ENCODE results near the gene FMOD.

Gene FMOD
- long read RNA-seq, donor 1, transcript FMOD-201 (3 exons, 3,310 nt), result major isoform, 12 of 45 reads
- long read RNA-seq, donor 1, partial matches to known transcripts, result 33 of 45 reads
- long read RNA-seq, donor 1, other reads (novel, unspliced or antisense), result 0 of 45 reads
- long read RNA-seq, donor 2, partial matches to known transcripts, result 7 of 9 reads
- long read RNA-seq, donor 2, other reads (novel, unspliced or antisense), result 0 of 9 reads
- long read RNA-seq, donor 3, partial matches to known transcripts, result 0 of 2 reads
- long read RNA-seq, donor 3, other reads (novel, unspliced or antisense), result 0 of 2 reads
- long read RNA-seq, donor 4, partial matches to known transcripts, result 15 of 16 reads
- long read RNA-seq, donor 4, other reads (novel, unspliced or antisense), result 0 of 16 reads
- long read RNA-seq, donor 5, transcript FMOD-201 (3 exons, 3,310 nt), result major isoform, 6 of 6 reads
- long read RNA-seq, donor 5, partial matches to known transcripts, result 0 of 6 reads
- long read RNA-seq, donor 5, other reads (novel, unspliced or antisense), result 0 of 6 reads
- long read RNA-seq, donor 6, partial matches to known transcripts, result 16 of 18 reads
- long read RNA-seq, donor 6, other reads (novel, unspliced or antisense), result 0 of 18 reads
- long read RNA-seq, donor 7, partial matches to known transcripts, result 30 of 33 reads
- long read RNA-seq, donor 7, other reads (novel, unspliced or antisense), result 0 of 33 reads
- long read RNA-seq, donor 8, transcript FMOD-201 (3 exons, 3,310 nt), result major isoform, 6 of 23 reads
- long read RNA-seq, donor 8, partial matches to known transcripts, result 17 of 23 reads
- long read RNA-seq, donor 8, other reads (novel, unspliced or antisense), result 0 of 23 reads

DNA sequence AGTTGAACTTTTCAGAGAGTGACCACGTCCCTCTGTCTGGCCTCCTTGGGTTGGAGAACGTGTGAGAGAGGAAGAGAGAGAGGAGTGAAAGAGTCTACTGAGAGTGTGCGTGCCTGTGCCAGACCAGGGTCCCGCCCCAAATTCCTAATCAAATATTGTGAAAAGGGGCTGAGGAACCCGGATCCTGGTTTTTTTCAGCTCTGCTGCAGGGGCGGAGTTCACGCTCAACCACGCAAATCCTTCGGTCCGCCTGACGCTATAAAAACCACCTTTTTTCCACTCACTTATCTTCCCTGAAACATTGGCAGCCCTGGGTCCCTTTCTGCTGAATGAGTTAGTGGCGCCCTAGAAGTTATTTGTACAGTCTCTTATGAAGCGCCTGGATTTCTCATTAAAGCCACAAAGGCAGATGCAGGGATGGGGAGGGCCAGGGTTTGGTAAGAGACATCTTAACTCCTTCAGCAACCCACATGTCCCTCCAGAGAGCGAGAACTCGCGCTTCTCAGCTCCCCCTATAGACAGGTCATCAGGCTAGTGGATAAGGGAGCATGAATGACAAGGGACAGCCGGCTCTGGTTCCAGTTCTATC, at the start of gene FMOD:
TSS of gene FMOD (minus strand) at position 86 of the 589 bp plus-strand sequence. CDS start 2,852 bp downstream, outside the sequence.
- DNase-seq, result peak; percentile 57

DNA sequence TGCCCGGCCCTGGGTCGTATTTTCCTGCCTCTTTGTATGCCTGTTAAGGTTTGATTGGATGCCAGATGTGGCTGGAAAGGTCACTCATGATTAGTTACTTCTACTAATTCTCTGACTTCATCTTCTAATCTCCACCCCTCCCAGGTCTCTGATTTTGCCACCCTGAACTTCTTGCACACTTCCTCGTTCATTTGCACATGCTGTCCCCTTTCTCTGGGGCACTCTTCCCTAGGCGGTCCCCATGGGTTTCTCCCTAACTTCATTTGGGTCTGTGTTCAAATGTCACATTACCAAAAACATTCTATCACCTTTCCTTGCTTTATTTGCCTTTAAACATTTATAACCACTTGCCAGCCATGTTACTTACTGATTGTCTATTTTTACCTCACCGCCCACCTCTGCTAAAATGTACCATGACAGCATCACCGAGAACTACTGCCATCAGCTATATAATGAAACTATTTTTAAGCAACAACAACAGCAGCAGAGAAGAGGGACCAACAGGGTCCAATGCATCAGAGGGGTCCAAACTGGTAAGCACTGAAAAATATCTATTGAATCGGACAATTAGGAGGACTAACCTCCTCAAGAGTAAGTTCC, 45.8 kb upstream of the FMOD start:
- DNase-seq, result no peak

DNA sequence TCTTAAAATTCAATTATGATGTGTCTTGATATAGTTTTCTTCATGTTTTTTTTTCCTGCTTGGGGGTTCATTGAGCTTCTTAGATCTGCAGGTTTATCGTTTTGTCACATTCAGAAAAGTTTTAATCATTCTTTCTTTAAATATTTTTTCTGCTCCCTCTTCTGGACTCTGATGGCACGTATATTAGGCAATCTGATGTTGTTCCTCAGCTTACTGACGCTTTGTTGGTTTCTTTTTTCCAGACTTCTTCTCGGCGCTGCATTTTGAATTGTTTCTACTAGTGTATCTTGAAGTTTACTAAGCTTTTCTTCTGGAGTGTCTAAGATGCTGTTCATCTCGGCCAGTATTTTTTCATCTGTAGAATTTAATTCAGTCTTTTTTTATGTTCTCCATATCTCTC, 44.8 kb upstream of the FMOD start:
- DNase-seq, result no peak

DNA sequence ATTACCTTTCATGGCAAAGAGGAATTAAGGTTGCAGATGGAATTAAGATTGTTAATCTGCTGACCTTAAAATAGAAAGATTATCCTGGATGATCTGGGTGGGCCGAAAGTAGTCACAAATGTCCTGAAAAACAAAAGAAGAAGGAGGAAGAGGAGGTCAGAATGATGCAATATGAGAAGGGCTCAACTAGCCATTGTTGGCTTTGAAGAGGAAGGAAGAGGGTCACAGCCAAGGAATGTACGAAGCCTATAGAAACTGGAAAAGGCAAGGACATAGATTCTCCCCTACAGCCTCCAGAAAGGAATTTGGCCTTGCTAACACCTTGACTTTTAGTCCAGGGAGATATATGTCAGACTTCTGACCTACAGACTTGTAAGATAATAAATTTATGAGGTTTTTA, 39.4 kb upstream of the FMOD start:
- no peak for DNase-seq

DNA sequence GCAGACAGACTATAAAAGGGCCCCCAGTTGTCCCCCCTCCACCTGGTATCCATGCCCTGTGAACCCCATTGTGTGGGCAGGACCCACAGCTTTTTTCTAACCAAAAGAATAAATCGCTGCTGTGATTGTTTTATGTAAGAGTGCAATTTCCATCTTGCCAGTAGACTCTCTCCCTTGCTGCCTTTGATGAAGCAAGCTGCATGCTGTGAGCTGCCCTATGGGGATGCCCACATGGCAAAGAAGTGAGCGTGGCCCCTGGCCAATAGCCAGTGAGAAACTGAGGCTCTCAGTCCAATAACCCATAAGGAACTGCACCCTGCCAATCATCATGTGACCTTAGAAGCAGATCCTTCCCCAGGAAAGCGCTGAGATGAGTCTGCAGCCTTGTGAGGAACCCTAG, 37.8 kb upstream of the FMOD start:
- no peak for DNase-seq

DNA sequence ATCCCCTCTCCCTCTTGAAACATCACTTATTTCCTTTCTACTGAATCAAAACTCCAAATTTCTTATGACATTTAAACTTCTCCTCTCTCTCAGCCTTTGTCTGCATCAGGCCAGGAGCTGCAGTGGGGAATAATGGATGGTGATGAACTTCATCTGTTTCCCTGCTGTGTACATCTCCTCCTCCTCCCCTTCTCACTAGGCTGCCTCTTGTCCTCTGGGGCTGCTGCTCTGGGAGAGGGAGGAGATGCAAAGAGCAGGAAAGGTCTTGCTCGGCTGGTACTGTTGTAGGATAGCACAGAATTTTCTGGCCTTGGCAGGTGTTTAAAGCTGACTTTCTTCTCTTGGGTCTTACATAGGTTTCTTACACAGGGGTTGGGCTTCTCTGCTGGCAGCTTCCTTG, 31.1 kb upstream of the FMOD start:
- DNase-seq, result no peak

DNA sequence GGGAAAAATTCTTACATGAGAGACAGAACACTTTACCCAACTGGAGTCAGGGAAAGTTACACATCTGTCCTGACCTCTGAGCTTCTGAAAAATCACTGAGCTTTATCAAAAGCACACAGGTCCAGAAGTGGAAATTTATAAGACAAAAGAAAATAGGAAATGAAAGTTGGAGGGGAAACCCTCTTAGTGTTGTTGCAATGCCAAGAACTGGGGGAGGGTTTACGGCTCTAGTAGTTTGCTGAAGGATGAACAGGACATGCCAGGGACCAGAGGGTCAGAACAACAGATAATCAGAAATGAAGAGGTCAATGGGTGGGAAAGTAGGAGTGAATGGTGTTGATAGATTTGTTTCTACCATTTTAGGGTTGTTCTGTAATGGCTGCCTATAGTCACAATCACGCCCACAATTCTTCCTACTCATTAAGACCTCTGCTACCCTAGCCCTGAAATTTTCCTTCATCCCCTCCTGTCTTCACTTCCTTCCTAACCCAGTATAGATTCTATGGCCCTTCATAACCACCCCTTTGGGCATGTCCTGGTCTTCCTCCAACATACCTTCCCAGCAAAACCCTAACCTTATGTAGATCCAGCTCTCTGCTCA, 30.3 kb upstream of the FMOD start:
- DNase-seq, result no peak

DNA sequence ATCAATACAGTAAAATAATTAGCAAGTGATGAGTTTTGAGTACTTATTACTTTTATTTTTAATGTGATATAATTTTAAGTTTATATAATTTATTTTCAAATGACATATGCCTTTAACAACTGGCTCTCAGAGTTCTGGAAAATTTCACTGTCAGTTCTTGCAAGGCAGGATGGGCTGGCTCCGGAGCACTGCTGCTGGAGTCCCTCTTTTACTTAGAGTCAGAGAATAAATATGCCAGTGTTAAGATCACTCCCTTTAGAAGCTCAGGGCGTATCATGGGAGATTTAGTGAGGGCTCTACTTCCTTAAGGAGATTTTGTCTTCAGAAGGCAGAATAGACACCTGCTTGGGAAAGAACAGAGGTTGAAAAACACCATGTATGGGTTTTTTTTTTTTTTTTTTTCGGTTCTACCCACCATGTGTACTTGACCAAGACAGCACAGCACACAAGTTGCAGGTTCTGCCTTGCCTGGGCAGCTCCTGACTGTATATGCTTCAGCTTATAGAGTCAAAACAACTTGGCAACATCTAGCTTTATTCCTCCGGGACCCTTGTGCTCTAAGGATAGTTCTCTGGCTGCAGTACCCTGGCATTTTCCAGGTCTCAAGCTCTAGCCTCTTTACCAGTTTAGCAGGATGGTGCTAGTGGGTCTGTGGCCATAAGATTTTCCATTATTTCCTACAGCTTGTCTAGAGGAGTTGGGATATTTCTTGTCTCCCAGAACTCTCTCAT, 29.7 kb upstream of the FMOD start:
- DNase-seq, result no peak

DNA sequence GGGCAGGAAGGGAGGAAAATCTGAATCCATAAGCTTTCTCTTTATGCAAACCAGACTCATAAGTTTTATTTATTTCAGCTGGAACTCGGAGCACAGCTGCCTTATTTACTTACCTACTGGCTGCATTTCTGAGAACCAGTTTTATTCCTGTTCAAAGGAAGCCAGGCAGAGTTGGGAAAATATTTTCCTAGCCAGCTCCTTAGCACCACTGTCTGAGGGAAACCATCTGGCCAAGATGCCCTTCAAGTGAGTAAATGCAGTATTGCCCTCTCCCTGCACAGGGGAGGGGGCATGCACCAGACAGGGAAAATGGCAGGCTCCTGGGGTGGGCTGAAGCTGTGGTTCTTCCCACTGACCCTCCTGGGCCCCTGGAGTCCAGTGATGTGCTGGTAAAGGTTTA, 28.9 kb upstream of the FMOD start:
- no peak for DNase-seq

DNA sequence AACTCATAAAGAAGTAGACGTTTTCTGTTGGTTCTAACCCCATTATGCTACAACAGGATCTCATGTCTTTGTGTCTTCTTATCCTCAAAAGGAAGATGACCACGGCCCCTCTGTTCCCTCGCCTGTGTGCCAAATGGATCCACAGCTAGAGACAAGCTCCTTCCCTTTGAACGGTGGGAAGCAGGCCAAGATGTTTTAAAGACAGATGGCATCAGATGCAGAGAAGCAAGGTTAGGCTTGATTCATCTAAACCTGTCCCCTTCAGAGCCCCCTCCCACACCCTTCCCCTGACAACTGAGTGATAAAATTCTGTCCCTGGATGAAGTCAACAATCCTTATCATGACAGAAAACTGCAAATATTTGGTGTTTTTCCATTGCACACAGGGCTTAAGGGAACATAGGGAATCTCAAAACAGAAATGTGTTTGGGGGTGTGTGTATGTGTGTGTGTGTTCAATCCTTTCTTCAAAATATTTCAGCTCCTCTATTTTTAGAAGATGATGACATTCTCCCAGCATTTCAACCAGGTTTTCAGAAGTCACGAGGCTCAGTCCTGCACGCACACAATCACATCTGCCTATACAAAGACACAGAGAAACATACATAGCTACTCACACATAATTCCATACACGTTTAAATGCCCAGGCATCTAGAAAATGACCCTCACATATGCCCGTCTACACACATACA, 27.8 kb upstream of the FMOD start:
- no peak for DNase-seq

DNA sequence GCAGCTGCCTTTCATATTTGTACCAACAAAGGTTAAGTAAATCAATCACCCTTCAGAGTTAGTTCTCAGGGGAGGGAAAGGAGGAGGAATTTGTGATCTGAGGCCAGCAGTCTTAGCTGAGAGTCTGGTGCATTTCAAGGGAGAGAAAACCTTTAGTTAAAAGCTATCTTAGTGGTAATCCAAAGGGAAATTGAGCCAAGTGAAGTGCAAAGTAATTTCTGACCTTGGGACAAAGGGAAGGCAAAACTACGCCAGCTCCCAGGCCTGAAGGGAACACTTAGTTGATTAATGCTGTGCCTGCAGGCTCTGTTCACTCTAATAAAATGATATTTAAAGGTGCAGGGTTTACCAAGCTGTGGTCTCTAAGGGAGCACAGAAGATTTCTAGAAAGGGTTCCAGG, 23.1 kb upstream of the FMOD start:
- no peak for DNase-seq

DNA sequence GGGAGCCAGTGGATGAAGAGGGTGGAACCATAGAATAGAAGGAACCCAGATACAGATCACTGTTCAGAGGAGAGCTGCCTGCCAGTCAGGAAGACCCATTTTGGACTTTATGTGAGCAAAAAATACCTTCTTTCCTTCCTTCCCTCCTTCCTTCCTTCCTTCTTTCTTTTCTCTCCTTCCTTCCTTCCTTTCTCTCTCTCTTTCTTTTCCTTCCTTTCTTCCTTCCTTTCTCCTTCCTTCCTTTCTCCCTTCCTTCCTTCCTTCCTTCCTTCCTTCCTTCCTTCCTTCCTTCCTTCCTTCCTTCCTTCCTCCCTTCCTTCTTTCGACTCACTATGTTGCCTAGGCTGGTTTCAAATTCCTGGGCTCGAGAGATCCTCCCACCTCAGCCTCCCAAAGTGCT, 22.1 kb upstream of the FMOD start:
- no peak for DNase-seq

DNA sequence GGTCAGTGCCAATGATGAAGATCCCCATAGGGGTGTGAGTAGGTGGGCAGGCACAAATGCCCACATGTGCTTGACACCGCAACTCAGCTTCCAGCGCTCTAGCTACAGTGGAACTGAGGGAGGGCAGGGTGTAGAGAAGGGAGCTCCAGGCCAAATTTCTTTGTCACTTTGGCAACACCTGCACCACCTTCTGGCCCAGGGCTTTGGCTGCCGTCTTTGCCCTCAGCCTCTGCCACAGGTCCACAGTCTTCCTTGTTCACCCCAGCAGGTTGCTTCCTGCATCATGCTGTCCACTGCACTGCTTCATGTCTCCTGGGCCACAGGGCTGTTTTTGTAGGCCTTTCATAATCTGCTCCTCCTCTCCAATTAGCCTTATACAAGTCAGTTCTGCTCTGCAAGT, 20.4 kb upstream of the FMOD start:
- DNase-seq, result no peak

DNA sequence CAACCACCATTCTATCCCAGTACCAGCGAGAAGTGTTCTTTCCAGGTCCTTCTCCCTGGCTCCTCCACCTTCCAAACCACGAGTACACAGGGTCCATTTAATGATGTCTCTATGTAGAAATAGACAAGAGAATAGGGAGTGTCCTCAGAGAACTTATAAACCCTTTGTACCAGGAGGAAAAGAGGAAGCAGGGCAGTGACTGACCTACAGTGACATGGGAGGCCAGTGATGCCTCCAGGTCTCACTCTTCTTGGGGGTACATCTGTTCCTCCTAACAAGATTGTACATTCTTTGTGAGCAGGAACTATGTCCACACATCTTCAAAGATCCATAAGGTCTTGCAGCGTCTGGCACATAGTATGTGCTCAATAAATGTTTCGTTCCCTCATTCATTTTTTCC, 18.7 kb upstream of the FMOD start:
- no peak for DNase-seq

DNA sequence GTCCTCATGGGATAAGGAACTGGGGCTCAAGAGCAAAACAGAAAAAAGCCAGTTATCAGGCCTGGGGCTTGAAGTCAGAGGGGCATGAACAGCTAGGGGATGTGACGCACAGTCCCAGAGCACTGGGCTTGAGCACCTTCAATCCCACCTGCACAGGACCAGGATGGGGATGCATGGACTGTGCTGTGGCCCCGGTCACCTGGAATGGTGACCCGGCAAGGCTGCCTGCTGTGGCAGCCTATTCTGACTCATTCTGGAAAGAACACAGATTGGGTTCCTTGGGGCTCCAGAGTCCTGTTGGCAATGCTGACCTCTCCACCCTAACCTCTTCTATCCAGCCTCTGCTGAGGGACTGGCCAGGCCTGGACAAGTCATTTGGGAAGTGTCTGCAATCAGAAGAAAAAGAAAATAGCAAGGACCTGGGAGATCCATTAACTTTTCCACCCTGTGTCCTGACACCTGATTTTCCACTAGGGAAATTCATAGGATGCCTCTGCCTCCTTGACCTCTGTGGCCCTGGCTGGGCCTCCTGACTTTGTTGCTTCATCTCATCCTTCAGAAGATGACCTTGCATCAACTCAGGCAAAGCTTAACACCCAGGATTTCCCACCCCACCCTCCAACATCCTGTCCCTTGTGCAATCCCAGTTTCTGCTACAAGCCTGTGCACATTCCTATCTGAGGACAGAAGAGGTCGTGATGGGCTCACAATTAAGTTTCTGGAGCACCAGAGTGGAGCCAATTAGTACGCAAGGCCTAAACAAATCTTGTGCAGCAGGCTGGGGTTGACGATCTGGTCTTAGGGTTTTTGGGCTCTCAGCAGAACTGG, 17.9 kb upstream of the FMOD start:
- DNase-seq, result no peak

DNA sequence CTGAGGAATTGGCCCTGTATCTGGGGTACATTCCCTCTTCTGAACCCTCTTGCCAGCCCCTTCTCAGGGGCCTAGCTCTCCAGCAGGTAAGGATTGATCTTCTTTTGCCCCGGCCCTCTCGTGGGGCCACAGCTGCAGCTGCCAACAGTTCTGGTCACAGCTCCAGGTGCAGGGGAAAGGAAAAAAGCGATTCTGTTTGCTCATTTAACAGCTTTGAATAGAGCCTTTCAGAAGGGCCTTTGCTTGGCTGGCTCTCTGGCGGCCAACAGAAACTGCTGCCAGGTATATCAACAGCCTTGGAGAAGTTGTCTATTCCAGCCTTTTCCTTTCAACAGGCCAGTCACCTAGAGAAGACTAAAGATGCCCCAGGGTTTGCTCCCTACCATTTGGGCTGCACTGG, 16.1 kb upstream of the FMOD start:
- no peak for DNase-seq

DNA sequence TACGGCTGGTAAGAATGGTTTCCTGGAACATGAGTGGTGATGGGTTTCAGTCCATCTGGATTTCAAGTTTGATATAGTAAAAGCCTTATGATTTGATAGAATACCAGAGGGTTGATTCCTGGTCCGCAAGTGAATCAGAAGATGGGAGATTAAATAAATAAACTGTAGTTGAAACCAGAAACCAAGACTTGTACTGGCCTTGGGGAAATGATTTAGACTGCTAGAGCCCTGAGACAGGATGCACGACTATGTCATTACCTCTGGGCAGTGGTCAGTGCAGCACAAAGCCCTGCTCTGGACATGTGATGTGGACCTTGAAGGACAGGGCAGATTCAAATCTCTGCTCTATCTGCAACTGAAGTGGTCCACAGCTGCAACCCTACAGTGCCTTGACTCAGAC, 15.6 kb upstream of the FMOD start:
- DNase-seq, result no peak

DNA sequence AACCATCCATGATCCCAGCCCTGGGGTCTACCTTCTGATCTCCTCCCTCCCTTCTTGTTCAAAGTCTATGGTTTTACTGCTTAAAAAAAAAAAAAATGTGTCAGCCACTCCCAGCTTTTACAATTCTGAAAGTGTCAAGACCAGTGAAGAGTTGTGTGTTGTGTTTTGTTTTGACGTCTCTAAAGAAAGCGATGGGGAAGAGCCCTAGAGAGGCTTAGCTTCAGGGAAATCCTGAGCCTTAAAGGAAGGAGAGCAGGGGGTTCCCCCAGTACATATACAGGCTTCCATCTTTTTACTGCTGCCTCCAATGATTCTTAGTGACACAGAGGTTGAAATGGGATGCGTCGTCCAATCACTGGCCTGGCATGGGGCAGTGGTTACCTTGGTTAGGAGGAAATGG, 13.9 kb upstream of the FMOD start:
- DNase-seq, result no peak

DNA sequence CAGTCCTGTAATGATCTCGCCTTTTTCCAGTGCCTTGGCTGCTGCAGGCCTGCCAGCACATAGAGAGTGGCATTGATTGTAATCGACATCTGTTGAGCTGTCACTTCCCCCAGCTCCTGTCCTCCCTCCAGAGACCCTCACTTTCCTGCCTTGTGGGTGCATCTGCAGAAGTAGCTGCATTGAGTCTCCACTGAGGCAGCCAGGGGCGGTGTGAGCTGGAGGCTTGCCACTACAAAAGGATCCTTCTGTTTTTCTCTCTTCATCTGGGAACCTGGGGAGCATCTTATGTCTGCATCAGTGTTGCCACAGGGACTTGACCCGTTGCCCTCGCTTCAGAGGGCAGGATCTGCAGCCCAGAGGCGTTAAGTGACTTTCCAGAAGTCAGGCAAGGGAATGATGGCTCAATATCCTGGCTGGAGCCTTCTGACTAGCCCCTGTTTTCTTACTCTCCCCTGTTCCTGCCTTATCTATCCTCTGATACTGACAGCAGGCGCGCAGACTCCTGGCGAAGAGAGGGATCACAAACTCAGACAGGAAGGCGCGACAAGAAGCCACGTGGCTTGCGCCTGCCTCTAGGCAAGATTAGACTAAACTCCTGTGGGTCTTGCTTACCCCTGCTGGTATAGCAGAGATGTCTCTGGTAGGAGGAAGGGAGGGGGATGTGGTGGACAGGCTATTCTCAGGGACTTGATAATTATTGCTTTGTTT, 13.3 kb upstream of the FMOD start:
- DNase-seq, result no peak

DNA sequence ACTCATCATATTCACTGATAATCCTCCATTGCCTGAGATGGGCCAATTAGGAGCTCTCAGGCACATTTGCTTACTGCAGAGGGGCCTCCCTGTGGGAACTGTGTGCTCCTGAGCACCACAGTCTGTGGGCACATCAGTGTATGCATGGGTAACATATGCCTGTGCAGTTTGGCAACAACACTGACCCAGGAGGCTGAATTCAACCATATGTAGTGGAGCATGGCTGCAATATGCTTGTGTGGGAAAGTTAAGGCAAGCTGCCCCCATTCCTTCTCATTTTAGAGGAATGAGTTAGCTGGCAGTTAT, 11.8 kb upstream of the FMOD start:
- DNase-seq, result no peak
